ENCODE measurements around the gene ARHGAP6.
A peak's percentile ranks its signal among the peaks of the same experiment; 100 is the strongest.

The ARHGAP6 gene

DNA sequence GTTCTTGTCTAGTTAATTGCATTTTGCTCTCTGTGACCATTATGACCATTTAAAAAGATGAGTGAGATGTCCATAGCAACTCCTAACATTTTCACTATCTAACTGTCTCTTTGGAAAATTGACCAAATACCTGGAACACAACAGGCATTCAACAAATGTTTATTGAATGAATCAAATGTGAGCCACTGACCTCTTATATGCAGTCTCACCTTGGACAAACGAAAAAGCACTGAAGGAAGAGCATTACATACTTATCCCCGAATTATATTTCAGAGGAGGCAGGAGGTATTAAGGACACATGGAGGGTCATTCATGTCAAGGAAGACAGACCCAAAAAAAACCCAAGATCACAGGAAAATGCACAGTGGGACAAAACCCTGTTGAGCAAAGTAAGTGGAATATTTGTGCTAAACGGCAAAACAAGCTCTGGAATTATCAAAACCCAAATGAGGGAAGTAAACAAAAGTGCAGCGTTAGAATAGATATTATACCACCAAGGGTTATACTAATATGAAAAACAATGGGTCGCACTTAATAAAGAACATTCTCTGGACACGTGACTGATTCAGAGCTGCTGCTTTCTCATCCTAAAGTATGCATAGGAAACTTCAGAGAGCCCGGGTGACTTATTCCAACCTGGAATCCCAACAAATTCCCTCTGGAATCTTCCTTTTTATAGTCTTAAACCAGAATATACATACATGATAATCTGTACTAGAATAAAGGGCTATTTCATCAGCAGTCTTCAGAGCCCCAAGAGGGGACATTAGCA lies 240.6 kb downstream of the ARHGAP6 start:
- DNase-seq (ENCODE audit: low spot score), result no peak

DNA sequence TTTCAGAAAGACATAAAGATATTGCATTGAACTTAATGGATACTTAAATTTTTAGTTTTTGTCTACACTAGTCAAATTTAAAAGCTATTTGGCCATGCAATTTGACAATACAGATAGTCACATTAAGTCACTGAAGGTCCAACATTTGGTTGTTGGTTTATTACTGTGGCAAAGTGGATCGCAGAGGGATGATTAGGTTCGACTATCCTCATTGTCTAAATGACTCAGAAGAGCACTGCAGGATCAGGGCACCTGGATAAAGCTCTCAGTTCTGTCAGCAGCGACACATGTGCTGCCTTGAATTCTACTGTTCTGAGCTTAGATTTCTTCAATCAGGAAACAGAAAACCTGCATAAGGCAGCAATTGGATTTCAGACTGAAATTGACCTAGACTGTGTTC lies 241.8 kb downstream of the ARHGAP6 start:
- no peak for DNase-seq (ENCODE audit: low spot score)

DNA sequence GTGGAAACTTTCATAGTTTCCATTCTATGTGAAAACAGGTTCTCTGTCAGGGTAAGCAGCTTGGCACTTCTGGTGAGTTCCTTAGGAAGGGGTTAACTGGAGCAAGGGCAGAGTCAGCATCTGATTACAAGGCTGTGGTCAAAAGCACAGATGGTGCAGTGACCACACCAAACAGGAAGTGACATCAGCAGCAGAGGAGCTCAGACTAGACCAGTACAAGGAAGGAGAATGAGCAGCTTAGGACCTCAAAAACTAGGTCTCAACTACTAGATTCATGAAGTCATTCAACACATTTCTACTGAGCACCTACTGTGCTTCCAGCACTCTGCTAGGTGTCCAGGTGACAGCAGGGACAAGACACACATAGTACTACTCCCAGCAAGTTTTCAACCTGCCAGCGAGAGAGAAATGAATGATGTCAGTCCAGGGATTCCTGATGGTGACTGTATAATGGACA lies 242.3 kb downstream of the ARHGAP6 start:
- DNase-seq (ENCODE audit: low spot score), result no peak

DNA sequence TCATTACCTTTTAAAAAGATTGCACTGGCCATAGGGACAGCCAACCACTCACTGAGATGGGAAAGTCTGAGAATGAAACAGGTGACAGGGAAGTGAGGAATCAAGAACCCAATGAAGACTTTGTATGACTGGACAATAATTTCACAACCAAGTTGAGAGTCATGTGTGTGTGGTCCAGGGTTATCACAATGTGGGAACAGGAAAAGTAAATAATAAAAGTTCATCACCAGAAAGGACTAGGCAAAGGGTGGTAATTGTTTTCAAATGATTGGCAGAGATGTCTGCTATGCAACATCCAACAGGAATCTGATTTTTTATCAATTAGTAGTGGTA lies 243.2 kb downstream of the ARHGAP6 start:
- DNase-seq (ENCODE audit: low spot score), result no peak

DNA sequence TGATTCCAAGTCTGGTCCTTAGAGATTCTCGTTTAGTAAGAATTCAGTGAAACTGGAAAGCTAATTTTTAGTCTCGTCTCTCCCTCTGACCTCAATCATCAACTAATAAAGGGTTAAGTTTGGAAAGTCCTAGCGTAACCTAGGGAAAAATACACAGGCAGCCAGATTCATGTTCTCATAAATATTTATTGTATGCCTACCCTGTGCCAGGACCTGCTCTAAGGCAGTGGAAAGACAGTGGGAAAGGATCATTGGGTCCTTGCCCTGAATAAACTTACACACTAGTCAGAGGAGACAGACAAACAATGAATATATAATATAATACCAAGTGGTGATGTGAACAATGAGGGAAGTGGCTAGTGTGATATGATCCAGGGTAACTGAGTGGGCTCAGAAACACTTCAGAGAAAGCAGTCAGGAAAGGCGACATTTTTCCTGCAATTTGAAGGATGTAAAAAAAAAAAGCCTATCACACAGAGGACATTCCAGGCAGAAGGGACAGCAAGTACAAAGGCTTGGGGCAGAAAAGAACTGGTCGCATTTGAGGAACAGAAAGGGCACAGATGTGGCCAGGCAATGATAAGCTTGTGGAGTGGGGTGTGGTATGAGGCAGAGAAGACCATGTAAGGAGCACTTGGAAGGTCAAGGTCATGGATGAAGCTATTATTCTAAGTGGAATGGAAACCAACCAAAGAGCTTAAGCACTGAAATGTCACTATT lies 243.8 kb downstream of the ARHGAP6 start:
- DNase-seq (ENCODE audit: low spot score), result no peak

DNA sequence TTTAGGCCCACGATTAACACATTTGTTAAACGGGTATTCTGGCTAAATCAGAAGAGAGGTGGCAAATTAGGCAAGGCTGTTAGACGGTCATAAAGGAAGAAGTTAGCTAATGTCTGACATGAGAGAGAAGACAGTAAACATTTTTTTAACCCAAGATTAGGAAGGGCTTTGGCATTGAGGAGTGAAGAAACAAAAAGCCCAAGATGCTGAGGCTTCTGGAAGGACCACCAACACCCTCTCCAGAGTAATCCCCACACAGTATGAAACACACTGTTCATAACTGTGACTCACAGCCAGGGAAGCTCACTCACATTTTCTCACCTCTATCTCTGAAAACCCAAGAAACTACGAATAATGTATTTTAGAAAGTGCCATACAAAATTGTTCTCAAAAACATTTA lies 244.9 kb downstream of the ARHGAP6 start:
- DNase-seq (ENCODE audit: low spot score), result no peak

DNA sequence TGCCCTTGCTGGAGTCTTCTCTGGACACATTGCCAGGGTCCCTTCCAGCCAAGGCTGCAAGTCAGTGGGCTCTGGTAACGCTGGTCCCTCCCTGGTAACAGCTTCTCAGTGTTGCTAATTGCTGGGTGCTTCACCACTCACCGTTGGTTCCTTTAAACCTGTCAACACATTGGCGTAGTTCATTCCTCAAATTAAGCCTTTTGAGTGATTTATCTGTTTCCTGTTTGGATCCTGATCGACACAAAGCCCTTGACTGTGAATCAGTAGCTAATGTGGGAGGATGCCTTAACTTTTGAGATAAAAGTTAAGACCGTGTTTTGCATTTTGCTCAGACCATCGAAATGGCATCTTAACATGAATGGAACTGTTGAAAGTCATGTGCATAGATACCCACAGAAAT lies 246.6 kb downstream of the ARHGAP6 start:
- no peak for DNase-seq (ENCODE audit: low spot score)

DNA sequence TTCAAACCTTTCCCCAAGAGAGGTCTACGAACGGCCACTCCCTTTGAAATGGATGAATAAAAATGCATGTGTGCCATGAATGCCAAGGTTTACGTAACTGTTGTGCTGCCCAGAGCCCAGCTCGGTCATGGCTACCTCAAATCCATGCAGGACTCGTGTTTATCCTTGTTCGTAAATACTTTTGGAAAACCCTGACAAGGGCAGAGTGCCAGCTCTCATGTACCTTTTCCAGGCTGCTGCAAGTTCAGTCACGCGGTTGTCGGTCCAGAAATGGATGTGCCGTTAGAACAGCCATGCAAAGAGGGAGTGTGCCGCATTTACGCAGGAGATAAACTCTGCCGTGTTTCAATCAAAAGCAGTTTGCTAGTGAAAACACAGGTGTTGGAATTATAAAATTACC lies 249.1 kb downstream of the ARHGAP6 start:
- DNase-seq (ENCODE audit: low spot score), result no peak

DNA sequence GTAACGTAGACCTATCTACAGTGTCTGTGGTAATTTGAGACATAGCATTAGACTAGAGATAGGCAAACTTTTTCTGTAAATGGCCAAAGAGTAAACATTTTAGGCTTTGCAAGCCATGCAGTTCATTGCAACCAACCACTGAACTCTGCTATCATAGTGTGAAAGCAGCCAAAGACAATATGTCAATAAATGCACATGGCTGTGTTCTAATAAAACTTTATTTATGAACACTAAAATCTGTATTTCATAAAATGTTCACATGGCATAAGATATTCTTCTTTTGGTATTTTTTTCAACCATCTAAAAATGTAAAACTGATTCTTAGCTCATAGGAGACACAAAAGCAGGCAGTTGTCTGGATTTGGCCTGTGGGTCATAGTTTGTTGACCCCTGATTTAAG lies 251.6 kb downstream of the ARHGAP6 start:
- no peak for DNase-seq (ENCODE audit: low spot score)

DNA sequence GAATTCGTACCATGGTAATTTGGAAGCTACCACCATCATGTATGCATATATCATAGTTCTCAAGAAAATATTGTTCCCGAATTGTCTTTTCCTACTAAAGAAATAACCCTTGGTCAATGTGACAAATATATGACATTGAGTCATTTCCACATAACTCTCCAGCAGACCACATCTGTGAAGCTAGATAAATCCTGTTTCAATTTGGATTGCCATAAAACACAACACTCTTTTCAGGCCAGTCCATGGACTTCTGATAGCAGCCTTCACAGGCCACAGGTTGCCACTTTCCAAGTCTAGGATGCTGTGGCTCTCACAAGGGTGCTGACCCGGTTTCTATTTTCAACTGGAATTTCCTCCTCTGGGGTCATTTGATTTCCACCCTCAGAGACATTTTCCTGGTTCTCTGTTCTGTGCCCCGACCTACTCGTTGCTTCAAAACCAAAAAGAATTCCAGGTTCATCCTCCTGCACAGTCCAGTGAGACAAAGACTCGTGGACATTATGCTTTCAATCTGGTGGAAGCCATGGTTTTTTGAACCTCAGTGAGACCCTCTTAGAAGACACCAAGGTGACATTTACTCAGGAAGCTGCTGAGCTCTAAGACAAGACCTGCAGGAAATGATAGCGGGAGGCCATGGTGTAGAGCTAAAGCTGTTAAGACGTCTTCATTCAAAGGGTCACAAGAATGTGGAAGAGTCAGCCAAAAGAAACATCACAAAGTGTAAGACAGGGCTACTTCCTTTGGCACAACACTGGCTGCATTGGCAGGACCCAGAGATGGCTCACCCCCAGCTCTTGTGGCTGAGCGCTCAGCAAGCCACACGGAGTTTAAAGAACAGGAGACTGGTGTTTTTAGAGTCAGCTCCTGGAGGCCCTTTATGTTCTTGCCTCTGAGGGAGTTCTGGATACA lies 252.8 kb downstream of the ARHGAP6 start:
- DNase-seq (ENCODE audit: low spot score), result no peak

DNA sequence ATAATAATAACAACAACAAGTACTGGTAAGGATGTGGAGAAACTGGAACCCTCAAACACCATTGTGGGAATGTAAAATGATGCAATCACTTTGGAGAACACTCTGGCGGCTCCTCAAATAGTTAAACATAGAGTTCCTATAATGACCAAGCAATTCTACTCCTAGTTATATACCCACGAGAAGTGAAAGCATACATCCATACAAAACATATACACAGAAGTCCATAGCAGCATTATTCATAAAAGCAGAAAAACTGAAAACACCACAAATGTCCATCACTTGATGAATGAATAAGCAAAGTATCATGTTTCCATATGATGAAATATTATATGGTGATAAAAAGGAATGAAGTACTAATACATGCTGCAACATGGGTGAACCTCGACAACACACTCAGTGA lies 255.8 kb downstream of the ARHGAP6 start:
- DNase-seq (ENCODE audit: low spot score), result no peak

DNA sequence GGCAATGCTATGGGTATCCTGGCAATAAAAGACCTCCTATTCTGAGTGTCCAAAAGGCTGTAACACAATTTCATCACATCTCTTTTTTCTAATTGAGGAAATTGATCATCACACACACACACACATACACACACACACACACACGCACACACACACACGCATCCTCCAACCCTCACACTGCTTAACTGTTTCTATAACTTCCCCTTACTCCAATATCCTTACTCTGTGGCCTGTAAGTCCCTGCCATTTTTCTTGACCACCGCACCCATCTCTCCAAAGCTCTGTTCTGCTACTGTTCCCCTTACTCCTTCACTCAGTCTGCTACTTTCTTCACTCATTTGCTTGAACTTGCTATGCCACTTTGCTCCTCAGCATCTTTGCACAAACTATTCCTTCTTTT lies 256.9 kb downstream of the ARHGAP6 start:
- DNase-seq (ENCODE audit: low spot score), result no peak

DNA sequence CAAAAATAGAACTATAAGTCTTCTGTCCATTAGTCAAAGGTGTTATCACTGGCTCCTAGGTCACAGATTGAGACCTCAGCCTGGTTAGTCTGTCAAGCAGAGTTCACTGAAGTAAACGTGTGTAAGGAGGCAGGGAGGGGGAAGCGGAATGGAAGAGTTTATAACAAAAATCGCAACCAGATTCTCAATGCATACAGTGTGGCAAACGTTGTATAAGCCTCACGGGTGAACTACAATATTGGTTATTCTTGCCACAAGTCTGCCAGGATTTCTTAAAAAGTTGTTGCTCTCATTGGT lies 257.7 kb downstream of the ARHGAP6 start:
- DNase-seq (ENCODE audit: low spot score), result no peak

DNA sequence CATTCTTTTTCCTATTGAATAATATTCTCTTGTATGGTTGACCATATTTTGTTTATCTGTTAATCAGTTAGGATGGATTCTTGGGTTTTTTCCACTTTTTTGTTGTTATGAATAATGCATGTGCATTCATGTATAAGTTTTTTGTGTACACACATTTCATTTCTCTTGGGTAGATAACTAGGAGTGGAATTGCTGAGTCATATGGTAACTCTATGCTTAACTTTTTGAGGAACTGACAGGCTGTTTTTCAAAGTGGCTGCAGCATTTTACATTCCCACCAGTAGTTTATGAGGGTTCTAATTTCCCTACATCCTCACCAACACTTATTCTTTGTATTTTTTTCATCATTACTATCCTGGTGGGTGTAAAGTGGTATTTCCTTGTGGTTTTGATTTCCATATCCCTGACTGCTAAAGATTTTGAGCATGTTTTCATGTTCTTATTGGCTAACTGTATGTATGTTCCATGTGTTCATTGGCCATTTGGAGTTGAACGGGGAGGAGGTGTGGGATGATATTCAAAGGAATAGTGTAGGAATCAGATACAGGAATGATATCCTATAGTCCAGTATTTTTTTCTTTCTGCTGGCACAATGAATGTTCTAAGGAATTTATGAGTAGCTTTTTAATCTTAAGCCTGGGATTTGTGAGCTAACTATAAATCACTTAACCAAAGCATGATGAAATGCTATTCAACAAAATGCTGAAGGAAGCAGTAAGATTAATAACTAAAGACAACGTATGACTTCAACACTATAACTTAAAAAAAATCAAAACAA lies 258.2 kb downstream of the ARHGAP6 start:
- DNase-seq (ENCODE audit: low spot score), result no peak

DNA sequence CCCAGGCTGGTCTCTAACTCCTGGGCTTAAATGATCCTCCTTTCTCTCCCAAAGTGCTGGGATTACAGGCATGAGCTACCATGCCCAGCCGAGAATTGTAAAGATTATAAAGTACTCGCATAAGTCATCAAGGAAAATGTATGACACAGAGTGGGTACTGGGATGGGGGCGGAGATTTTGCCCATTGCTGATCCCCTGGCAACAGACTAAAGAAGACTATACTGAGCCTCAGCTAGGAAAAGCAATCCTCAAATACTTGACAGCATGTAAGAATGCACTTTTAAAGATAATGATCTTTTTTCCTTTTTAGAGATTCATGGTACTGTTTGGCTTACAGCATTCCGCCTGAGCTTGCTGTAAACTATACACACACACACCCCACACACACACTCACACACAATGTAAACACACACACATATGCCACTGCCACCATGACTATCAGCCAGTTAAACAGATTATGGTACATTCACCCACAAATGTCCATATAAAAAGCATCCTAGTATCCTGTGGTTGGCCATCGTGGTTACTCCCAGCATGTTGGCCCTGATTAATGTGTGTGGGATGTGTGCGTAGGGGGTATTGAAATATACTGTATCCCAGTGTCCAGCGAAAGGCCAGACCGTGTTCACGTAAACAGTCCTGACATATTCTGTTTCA lies 259.5 kb downstream of the ARHGAP6 start:
- DNase-seq (ENCODE audit: low spot score), result no peak

DNA sequence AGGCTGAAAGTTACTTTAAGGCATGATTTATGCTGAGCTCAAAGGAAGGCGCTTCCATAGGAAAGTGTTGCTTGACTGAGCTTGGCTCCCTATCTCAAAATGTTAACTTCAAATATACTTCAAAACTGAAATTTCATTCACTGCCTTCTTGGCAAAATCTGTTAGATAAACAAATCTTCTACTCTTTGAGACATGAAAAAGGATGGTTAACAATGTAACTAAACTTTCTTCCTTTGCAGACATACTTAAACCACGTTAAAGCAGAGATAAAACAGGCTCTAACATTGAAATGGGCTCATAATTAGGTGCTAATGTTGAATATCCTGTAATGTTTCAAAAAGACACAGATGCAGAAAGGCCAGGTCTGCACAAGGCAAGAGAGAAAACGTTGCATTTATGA lies 262.1 kb downstream of the ARHGAP6 start:
- DNase-seq (ENCODE audit: low spot score), result no peak

DNA sequence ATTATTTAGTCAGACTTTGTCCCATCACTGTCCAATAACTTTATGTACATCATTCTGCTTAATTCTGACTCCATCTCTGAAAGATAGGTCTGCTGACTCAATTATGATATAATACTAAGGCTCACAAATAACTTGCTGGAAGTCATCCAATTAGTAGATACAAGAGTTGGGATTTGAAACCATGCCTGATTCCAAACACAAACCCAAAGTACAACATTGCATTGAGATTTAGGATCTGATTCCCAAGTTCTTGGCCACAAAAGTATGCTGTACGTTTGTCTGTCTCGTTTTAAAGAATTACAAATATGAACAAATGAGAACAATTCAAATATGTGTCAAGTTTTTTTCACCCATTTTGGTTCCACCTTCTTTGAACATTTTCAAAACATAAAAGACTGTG lies 263.8 kb downstream of the ARHGAP6 start:
- DNase-seq (ENCODE audit: low spot score), result no peak

DNA sequence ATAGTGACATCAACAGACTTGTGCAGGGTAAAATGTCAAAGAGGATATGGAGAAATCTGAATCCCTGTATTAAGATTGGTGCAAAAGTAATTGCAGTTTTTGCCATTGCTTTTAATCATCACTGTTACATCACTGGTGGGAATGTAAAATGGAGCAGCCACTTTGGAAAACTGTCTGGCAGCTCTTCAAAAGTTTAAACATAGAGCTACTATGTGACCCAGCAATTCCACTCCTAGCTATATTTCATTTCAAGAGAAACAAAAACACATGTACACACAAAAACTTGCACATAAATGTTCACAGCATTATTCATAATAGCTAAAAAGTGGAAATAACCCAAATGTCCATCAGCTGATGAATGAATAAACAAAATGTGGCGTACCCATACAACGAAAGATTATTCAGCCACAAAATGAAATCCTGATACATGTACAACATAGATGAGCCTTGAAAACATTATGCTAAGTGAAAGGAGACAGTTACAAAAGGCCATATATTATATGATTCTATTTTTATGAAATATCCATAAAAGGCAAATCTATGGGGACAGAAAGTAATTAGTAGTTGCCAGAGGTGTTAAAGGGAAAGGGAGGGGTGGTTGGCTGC lies 266.1 kb downstream of the ARHGAP6 start:
- DNase-seq (ENCODE audit: low spot score), result no peak

DNA sequence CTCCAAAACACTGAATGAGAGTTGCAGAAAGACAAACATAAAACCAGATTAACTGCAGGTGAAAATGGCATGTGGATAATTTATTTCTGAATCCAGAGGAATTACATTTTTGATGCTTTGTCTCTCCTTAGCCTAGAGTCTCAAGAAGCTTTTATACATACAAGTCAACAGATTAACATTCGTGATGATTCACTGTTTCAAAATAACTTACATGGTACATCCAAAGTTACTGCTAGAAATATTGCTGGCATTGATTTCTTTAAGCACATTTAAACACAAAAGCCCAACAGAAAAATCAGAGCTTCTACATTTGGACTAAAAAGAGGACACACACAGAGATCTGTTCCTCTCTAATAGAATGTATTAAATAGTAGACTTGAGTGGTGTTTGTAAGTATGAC lies 266.9 kb downstream of the ARHGAP6 start:
- no peak for DNase-seq (ENCODE audit: low spot score)

DNA sequence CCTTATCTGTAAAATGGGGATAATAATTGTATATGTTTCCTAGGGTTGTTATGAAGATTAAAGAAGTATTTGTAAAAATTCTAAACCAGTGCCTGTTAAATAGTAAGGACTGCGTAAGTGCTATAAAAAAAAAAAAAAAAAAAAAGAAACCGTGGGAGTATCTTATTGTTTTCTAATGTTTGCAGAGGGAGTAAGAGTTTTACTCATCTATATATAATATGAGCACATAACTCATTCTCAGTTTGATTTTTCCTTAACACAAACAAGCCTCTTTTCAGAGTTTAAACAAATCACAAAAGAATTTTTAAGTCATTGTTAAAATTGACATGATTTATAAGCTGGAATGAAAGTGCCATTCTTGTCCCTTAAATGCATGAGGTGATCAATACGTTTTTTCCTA lies 267.6 kb downstream of the ARHGAP6 start:
- no peak for DNase-seq (ENCODE audit: low spot score)

DNA sequence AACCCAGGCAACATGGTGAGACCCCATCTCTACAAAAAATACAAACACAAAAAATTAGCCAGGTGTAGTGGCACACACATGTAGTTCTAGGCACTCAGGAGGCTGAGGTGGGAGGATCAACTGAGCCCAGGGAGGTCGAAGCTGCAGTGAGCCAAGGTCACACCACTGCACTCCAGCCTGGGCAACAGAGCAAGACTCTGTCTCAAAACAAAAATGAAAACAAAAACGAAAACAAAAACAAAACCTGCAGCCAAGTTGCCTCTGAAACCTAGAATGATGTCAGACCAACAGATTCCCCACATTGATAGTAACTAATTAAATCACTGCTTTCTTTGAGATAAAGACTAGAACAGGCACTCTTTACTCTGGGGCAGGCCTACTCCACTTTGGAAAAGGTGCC lies 268.0 kb downstream of the ARHGAP6 start:
- DNase-seq (ENCODE audit: low spot score), result peak; percentile 6

Data from SK-N-DZ (cell line).